GM06990 (cell line): ENCODE data around the gene SIX6.

Source experiments
- DNase-seq: peaks from one replicate; pipeline ENCODE4 v3.0.0-alpha.2; 2011; ENCODE audit not compliant: insufficient read length; ENCODE audit errors: extremely low read depth
- H3K27me3 ChIP-seq: replicated peaks from 2 replicates; pipeline ENCODE4 v1.6.0; 2011; ENCODE audit warnings: low read length; ENCODE audit not compliant: control insufficient read depth, insufficient read depth
- H3K36me3 ChIP-seq: 2 replicates; pipeline ENCODE4 v1.5.1; 2011; ENCODE audit warnings: low read length; ENCODE audit not compliant: control insufficient read depth, insufficient read depth
- H3K4me3 ChIP-seq: replicated peaks from 2 replicates; pipeline ENCODE4 v1.5.1; 2011; ENCODE audit warnings: low read depth, mild to moderate bottlenecking, control low read depth, low read length
- CTCF ChIP-seq: IDR thresholded peaks from 2 replicates; pipeline ENCODE4 v1.5.1; 2011; ENCODE audit warnings: low read length, control low read depth, mild to moderate bottlenecking, inconsistent platforms; ENCODE audit not compliant: insufficient read depth, poor library complexity, severe bottlenecking

Gene SIX6

GRCh38 chr14:60510951-60511599 lies 2.1 kb downstream of the SIX6 start:
- H3K4me3 ChIP-seq: no peak overlapping the region
- H3K27me3 ChIP-seq: peaks cover 6% of the 10 kb centered on the region
- DNase-seq: no peak
- H3K36me3 ChIP-seq: no peaks in the 10 kb centered on the region
- no peak for TF ChIP-seq CTCF

GRCh38 chr14:60512126-60512525 lies 3.2 kb downstream of the SIX6 start:
- Histone ChIP-seq H3K4me3 (no peak overlapping the region), H3K36me3 (no peaks in the 10 kb centered on the region), H3K27me3 (peaks cover 6% of the 10 kb centered on the region)
- no peak for TF ChIP-seq CTCF
- no peak for DNase-seq

GRCh38 chr14:60512973-60513571 lies 4.1 kb downstream of the SIX6 start:
- Histone ChIP-seq H3K4me3 (no peak overlapping the region), H3K36me3 (no peaks in the 10 kb centered on the region), H3K27me3 (peaks cover 3% of the 10 kb centered on the region)
- DNase-seq: no peak
- no peak for TF ChIP-seq CTCF

GRCh38 chr14:60514378-60514740 lies 5.4 kb downstream of the SIX6 start:
- no peak for TF ChIP-seq CTCF
- peaks cover 1% of the 10 kb centered on the region for H3K27me3 ChIP-seq
- DNase-seq: no peak
- no peaks in the 10 kb centered on the region for H3K36me3 ChIP-seq
- no peak overlapping the region for H3K4me3 ChIP-seq

GRCh38 chr14:60514741-60515491 lies 6.0 kb downstream of the SIX6 start:
- no peak for TF ChIP-seq CTCF
- H3K4me3 ChIP-seq: no peak overlapping the region
- peaks cover 1% of the 10 kb centered on the region for H3K27me3 ChIP-seq
- H3K36me3 ChIP-seq: no peaks in the 10 kb centered on the region
- DNase-seq: no peak
